NK-92 treated with Interleukin-12 subunit alpha and Interleukin-12 subunit beta, amount 100 ng/mL, for 24 hours (cell line): Measurements from ENCODE around the gene KIAA1671.

Experiments used
- DNase-seq: peaks from one replicate; lab custom pipeline; 2025; lab: John Stamatoyannopoulos, UW

KIAA1671 gene

GRCh38 chr22:25114369-25115362, 162.2 kb downstream of the KIAA1671 start:
- no peak for DNase-seq

- no peak for DNase-seq
These were observed 167.1 kb downstream of the KIAA1671 start for GRCh38 chr22:25119609-25120008.

GRCh38 chr22:25120093-25120561, 167.6 kb downstream of the KIAA1671 start:
- no peak for DNase-seq

- no peak for DNase-seq
These were observed 168.3 kb downstream of the KIAA1671 start for GRCh38 chr22:25120761-25121212.

- no peak for DNase-seq
These were observed 169.7 kb downstream of the KIAA1671 start for GRCh38 chr22:25122136-25122764.

- no peak for DNase-seq
These were observed 171.2 kb downstream of the KIAA1671 start for GRCh38 chr22:25123677-25124076.

GRCh38 chr22:25125693-25126357, 173.3 kb downstream of the KIAA1671 start:
- DNase-seq: no peak

GRCh38 chr22:25126510-25126909, 174.0 kb downstream of the KIAA1671 start:
- no peak for DNase-seq

- DNase-seq: no peak
These were observed 174.8 kb downstream of the KIAA1671 start for GRCh38 chr22:25127318-25127717.

- DNase-seq: no peak
These were observed 177.9 kb downstream of the KIAA1671 start for GRCh38 chr22:25130462-25130861.

GRCh38 chr22:25131198-25131887, 178.8 kb downstream of the KIAA1671 start:
- no peak for DNase-seq

- no peak for DNase-seq
These were observed 181.5 kb downstream of the KIAA1671 start for GRCh38 chr22:25134028-25134427.

GRCh38 chr22:25134451-25134850, 181.9 kb downstream of the KIAA1671 start:
- no peak for DNase-seq

GRCh38 chr22:25136953-25137576, 184.5 kb downstream of the KIAA1671 start:
- DNase-seq: no peak

- DNase-seq: no peak
These were observed 185.3 kb downstream of the KIAA1671 start for GRCh38 chr22:25137577-25138525.

GRCh38 chr22:25139062-25139461, 186.5 kb downstream of the KIAA1671 start:
- DNase-seq: no peak

GRCh38 chr22:25142102-25142501, 189.6 kb downstream of the KIAA1671 start:
- no peak for DNase-seq

GRCh38 chr22:25143156-25144076, 190.9 kb downstream of the KIAA1671 start:
- no peak for DNase-seq

GRCh38 chr22:25144522-25144921, 192.0 kb downstream of the KIAA1671 start:
- no peak for DNase-seq
